GF-D8 (cell line): Measurements from ENCODE around the gene CRYGS.
"Not testable (repeated sequence)": the region's sequence is repeated elsewhere in the genome, so short reads cannot be mapped to it uniquely, and the experiment has no call there.

ENCODE experiments used
- DNase-seq: peaks from one replicate; lab custom pipeline; 2025; lab: John Stamatoyannopoulos, UW

Gene CRYGS

GRCh38 chr3:186544281-186544680 is at the start of gene CRYGS:
Gene CRYGS (minus strand): TSS chr3:186544380. CDS start chr3:186544326, 54 bp downstream.
- no peak for DNase-seq

- DNase-seq = no peak
These were observed 49.7 kb upstream of the CRYGS start for GRCh38 chr3:186593862-186594261.

DNA sequence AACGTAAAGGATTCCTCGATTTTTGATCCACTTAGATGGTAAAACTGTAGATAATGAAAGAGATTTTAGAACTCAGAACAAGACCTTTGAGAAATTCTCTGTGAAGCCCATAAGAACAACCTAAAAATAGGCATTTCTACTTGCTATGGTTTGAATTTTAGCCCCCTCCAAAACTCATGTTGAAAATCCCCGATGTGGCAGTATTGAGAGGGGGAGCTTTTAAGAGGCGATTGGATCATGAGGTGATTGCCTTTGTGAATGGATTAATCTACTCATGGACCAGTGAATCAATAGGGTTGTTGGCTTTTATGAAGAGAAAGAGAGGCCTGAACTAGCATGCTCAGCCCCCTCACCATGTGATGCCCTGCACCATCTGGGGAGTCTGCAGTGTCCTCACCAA is 48.5 kb upstream of the CRYGS start:
- no peak for DNase-seq

DNA sequence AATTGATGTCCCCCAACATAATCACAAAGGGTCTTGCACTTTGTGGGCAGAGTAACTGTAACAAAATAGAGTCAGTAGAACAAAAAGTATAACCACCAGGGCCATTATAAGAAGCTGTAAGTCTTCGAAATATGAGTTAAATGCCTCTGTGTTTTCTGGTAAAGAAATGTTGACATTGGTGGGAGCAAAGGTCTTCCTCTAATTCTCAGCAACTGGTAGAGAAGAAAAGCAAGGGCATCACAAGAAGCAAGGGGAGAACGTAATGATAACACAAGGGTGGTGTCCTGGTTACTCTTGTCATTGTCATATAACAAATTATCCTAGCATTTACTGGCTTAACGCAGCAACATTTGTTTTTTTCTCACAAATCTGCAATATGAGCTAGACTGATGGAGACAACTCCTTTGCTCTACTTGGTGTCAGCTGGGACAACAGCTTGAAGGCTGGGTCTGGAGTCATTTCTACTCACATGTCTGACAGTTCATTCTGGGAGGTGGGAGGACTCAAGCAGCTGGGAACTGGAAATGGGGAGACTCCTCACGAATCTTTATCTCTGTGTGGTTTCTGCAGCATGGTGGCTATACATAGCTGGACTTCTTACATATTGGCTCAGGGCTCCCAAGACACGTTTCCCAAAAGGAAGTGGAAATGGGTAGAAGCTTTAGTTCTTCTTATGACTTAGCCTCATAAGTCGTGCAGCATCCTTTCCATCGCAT is 46.6 kb upstream of the CRYGS start:
- no peak for DNase-seq

DNA sequence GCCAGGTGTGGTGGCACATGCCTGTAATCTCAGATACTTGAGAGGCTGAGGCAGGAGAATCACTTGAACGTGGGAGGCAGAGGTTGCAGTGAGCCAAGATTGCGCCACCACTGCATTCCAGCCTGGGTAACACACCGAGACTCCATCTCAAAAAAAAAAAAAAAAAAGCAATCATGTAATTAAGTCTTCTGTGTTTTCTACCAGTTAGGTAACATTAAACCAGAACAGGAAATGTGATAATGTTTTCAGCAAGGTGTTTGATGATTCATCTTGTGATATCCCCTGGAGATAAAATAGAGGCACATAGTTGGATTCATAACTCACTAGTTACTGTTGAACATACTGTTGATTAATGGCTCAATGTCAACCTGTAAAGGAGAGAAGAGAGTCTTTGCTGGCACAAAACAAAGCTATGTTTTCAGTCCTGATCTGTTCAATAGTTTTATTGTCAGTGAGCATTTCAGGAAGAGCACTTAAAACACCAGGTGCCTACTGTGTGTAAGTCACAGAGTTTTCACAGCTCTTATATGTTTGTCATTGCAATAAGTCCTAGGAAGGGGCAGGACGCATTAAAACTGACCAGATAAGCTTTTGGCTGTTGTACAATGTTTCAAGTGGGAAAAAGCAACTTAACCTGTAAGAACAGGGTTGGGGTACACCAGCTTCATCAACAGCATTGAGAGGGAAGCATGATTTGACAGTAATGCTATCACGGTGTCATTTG is 45.8 kb upstream of the CRYGS start:
- DNase-seq = no peak

- no peak for DNase-seq
These were observed 44.9 kb upstream of the CRYGS start for GRCh38 chr3:186589121-186589520.

- DNase-seq = no peak
These were observed 44.5 kb upstream of the CRYGS start for GRCh38 chr3:186588632-186589031.

DNA sequence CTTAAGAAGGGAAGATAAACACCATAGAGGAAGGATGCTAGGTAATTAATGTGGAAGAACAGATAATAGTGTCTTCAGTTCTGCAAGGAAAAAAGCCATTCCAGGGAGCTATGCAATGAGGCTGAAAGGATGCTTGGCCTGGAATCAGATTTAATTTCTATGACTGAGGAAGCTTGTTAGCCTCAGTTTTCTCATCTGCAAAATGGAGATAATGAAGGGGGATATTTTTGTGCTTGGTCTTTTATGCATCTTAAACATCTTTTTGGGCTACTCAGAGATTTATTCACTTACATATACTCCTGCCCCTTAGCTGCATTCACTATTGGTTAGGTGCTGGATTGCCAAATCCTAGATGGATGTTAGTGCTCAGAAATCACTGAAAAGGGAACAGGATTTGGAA is 43.0 kb upstream of the CRYGS start:
- no peak for DNase-seq

DNA sequence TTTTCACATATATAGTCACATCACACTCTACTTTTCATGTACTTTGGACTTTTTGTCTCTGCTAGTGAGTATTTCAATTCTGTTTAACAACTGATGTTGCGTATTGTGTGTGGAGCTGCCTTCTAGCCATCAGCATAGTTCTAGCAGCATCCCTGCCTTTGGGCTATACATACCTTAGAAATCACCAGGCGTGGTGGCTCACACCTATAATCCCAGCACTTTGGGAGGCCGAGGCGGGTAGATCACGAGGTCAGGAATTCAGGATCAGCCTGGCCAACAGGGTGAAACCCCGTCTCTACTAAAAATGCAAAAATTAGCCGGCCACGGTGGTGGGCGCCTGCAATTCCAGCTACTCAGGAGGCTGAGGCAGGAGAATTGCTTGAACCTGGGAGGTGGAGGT is 42.1 kb upstream of the CRYGS start:
- DNase-seq = not testable (repeated sequence)

GRCh38 chr3:186583831-186584230 is 39.7 kb upstream of the CRYGS start:
- DNase-seq = no peak

DNA sequence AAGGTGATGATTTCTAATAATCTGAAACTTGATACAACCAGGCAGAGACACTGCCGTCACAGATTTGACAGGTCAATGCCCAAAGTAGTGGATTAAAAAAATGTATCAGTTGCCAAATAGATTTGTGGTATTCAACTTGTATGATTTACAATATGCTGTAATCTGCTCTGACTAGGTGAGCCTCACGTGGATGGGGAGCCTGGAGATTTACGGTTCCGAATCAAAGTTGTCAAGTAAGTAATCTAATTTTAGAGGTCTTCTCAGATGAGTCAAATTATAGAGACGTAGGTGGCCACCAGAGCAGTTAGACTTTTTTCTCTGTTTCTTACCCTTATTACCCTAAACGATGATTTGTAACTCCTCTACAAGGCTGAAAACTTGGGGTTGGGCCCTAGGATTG is 38.4 kb upstream of the CRYGS start:
- no peak for DNase-seq

GRCh38 chr3:186580785-186581184 is 36.6 kb upstream of the CRYGS start:
- no peak for DNase-seq

- no peak for DNase-seq
These were observed 33.3 kb upstream of the CRYGS start for GRCh38 chr3:186577521-186577920.

DNA sequence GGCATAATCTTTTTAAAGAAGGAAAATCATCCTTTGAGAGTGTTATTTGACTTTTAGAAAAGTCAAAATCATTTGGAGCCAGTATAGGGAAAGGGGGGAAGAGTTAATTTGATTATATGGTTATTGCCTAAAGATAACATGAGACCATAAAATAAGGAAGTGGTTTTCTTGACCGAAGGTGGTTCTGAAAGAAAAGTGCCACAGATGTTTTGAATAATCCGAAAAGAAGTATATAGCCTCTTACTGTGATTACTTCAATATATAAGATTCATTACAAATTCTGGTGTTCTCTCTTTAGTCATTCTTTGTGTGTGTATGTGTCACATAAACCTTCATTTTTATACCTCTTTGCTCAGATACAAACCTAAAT is 27.4 kb upstream of the CRYGS start:
- DNase-seq = peak; percentile 26

DNA sequence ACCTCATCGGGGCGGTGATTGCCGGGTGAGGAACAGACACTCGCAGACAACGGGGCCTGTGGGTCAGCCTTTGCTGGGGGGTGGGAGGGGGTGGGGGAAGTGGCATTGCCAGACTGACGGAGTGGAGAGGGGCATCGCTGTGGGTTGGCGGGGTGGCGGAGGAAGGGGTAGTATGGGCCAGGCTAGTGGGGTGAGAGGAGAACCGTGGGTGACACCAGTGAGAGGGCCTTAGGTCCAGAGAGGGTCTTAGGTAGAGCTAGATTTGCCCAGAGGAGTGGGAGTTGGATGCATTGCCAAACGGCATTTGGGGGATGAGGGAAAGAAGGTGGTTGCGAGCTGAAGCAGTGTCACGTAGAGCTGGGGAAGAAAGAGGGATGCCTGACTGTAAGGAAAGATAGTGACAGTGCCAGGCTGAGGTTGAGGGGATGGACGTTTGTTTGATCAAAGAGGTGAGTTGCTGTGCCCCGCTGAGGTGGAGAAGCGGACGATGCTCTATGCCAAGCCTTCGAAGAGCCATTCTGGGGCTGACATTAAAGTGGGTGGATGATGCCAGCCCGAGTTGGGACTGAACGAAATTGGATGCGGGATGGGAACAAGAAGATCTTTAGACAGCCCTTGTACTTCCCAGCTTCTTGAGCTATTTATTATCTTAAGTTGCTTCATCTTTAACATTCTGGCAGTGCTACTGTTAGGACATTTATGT is 26.9 kb upstream of the CRYGS start:
- no peak for DNase-seq

GRCh38 chr3:186570096-186570940 is 26.1 kb upstream of the CRYGS start, which contains the start of gene DNAJB11:
Gene DNAJB11 (plus strand): TSS chr3:186570720. CDS start chr3:186570898, 178 bp downstream.
- DNase-seq = peak; percentile 99

- no peak for DNase-seq
These were observed 25.6 kb upstream of the CRYGS start for GRCh38 chr3:186569779-186570095.

DNA sequence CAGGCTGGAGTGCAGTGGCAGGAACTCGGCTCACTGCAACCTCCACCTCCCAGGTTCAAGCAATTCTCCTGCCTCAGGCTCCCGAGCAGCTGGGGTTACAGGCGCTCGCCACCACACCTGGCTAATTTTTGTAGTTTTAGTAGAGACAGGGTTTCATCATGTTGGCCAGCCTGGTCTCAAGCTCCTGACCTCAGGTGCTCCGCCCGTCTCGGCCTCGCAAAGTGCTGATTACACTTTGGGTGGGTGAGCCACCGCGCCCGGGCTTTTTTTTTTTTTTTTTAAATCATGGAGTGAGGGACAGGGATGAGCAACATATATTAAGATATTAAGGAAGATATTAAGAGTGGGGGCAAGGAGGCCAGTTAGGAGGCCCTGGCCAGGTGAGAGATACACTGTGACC is 25.2 kb upstream of the CRYGS start:
- DNase-seq = not testable (repeated sequence)

DNA sequence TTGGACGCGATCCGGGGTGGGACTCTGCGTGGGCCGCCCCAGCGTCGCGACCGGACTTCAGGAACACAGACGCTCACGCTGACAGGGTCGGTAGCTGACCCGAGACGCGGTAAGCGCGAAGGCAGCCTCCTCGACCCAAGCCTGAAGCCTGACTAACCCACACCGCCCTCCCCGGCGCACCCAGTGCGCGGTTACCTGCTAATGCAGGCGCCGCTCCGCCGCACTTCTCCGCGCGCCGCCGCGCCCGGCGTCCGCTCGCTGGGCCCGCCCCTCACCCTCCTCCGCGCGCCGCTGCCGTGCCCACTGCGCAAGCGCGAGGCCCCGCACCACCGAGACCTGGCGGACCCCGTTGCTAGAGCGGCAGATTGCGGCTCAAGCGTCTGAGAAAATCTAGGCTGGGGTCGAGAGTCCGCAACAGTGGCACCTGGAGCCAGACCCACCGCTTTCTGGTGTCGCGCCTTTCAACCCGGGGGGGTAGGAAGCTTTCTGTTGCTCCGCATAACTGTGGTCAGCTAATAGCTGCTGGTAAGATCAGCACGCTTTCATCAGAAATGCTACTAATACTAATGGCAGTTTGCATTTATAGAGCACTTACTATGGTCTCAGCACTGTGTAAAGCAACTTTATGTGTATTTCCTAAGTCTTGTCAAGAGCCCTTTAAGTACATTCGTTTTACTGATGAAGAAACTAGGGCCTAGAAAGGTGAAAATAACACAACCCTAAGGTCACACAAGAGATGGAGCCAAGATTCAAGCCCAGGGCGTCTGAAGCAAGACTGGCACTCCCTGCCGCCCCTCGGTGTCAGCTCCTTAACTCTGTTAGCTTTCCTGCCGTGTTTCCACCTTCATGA is 23.1 kb upstream of the CRYGS start, which contains the start of gene TBCCD1:
TSS of gene TBCCD1 (minus strand) at position 268 of the 850 bp plus-strand sequence. CDS start 3,010 bp downstream, outside the sequence.
- DNase-seq = peak; percentile 59

DNA sequence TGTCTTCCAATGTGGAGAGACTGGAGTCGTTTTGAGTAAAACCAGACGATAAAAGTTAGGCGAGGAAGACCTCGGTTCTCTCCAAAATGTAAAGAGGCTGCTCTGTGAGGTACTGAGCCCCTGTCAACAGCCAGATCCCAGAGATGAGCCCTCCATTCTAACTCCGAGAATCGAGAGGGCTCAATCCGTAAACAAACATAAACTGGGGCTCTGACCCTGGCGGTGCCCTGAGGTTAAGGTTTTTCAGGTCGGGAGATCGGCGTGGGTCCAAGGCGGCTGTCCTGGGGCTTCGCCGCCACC is 22.5 kb upstream of the CRYGS start:
- peak; percentile 22 for DNase-seq

- no peak for DNase-seq
These were observed 20.4 kb upstream of the CRYGS start for GRCh38 chr3:186564586-186564985.
